ENCODE results near the gene ARHGAP9. TPM values are rescaled to one million over a fixed set of nuclear protein-coding genes. Genes with fewer than 3 reads are reported as not detected.

The ARHGAP9 gene
- total RNA-seq, 1 experiment from 2014 or later = not detected

- TF ChIP-seq CTCF (conservative IDR thresholded peaks at IDR 0.05) = no peak
- ChIA-PET CTCF (no interaction called here), POLR2A (ENCODE audit: unreplicated experiment) (no interaction called here)
- peak overlapping the region; percentile 88 for H3K4me2 ChIP-seq
- intact Hi-C loops (cut with micrococcal nuclease; ENCODE audit: unreplicated experiment) = loop anchor here (2.0 kb wide), 2 partner anchors 25 to 231 kb away; partner anchors contain the start of genes CDK4 and DCTN2
- H3K4me3 ChIP-seq = peak overlapping the region; percentile 48; the same call in 1 of the 2 replicates
- peaks cover 50% of the 10 kb centered on the region for H4K20me1 ChIP-seq (ENCODE audit: insufficient read depth)
- no peak overlapping the region for H2AFZ ChIP-seq
- peaks cover 34% of the 10 kb centered on the region for H3K4me1 ChIP-seq (replicated peaks; ENCODE audit: insufficient read depth)
- H3F3A ChIP-seq (ENCODE audit: insufficient read depth, low read depth) = peaks cover 50% of the 10 kb centered on the region
- peak in 1 of 2 experiments; percentile 12 for DNase-seq
- no peaks in the 10 kb centered on the region for H3K9me2 ChIP-seq (ENCODE audit: insufficient read depth)
- peak overlapping the region; percentile 86 for H3K27ac ChIP-seq
- BruUV-seq (replicated peaks) = no TSS peak
- peaks cover 32% of the 10 kb centered on the region for H3K36me3 ChIP-seq (ENCODE audit: low read depth)
- H3K9me3 ChIP-seq (ENCODE audit: insufficient read depth, low read depth) = no peaks in the 10 kb centered on the region
- H3K27me3 ChIP-seq (ENCODE audit: insufficient read depth, low read depth) = no peaks in the 10 kb centered on the region
- peaks cover 60% of the 10 kb centered on the region for H3K79me2 ChIP-seq (ENCODE audit: low read depth)
Observed at GRCh38 chr12:57521525-57522010, 41.9 kb upstream of the ARHGAP9 start.

- Histone ChIP-seq H2AFZ (peak within 1 kb of the TSS; percentile 66), H3K27me3 (ENCODE audit: insufficient read depth, low read depth) (no peaks in the 10 kb centered on the region), H3K79me2 (ENCODE audit: low read depth) (peaks cover 61% of the 10 kb centered on the region), H3K4me2 (peak within 1 kb of the TSS; percentile 93), H3K9me2 (ENCODE audit: insufficient read depth) (no peaks in the 10 kb centered on the region), H3K9me3 (ENCODE audit: insufficient read depth, low read depth) (no peaks in the 10 kb centered on the region), H3K4me1 (replicated peaks; ENCODE audit: insufficient read depth) (peaks cover 34% of the 10 kb centered on the region), H4K20me1 (ENCODE audit: insufficient read depth) (peaks cover 62% of the 10 kb centered on the region), H3K36me3 (ENCODE audit: low read depth) (peaks cover 43% of the 10 kb centered on the region), H3K27ac (peak within 1 kb of the TSS; percentile 99), H3K4me3 (peak within 1 kb of the TSS; percentile 97), H3F3A (ENCODE audit: insufficient read depth, low read depth) (peaks cover 63% of the 10 kb centered on the region)
- BruUV-seq (replicated peaks) = TSS peak; percentile 72
- POLR2A ChIA-PET (ENCODE audit: unreplicated experiment) = interaction anchor here (0.6 kb wide), 1 partner anchor 1165 kb away, joined by 6 read pairs; no protein-coding TSS in a partner anchor
- intact Hi-C loops (cut with micrococcal nuclease; ENCODE audit: unreplicated experiment) = no loop called here
- TF ChIP-seq CTCF (conservative IDR thresholded peaks at IDR 0.05) (0 out of 2 replicates have a peak, but pooled peaks have one; percentile 29), EZH2 (IDR thresholded peaks at IDR 0.05; ENCODE audit: low read depth) (no peak)
- DNase-seq = peak; percentile 91 to 99
- CTCF ChIA-PET = interaction anchor here (0.5 kb wide), 1 partner anchor 31 kb away, joined by 3 read pairs; no protein-coding TSS in a partner anchor
Observed at GRCh38 chr12:57520053-57520818, 40.6 kb upstream of the ARHGAP9 start, which contains the start of gene DDIT3. DDIT3 (minus strand) TSS chr12:57520514; CDS start chr12:57517406, 3,108 bp downstream.

GRCh38 chr12:57519796-57520052 is 40.1 kb upstream of the ARHGAP9 start:
- POLR2A ChIA-PET (ENCODE audit: unreplicated experiment) = interaction anchor here (0.6 kb wide), 1 partner anchor 253 kb away, joined by 3 read pairs; the partner anchor contains the start of gene EEF1AKMT3
- no TSS peak for BruUV-seq (replicated peaks)
- Histone ChIP-seq H3K36me3 (ENCODE audit: low read depth) (peaks cover 48% of the 10 kb centered on the region), H4K20me1 (ENCODE audit: insufficient read depth) (peaks cover 67% of the 10 kb centered on the region), H3K4me1 (replicated peaks; ENCODE audit: insufficient read depth) (peaks cover 34% of the 10 kb centered on the region), H3K4me3 (peak overlapping the region; percentile 97), H3K27ac (peak overlapping the region; percentile 99), H2AFZ (no peak overlapping the region), H3K27me3 (ENCODE audit: insufficient read depth, low read depth) (no peaks in the 10 kb centered on the region), H3K9me2 (ENCODE audit: insufficient read depth) (no peaks in the 10 kb centered on the region), H3K79me2 (ENCODE audit: low read depth) (peaks cover 56% of the 10 kb centered on the region), H3K4me2 (peak overlapping the region; percentile 93), H3K9me3 (ENCODE audit: insufficient read depth, low read depth) (no peaks in the 10 kb centered on the region), H3F3A (ENCODE audit: insufficient read depth, low read depth) (peaks cover 68% of the 10 kb centered on the region)
- CTCF ChIA-PET = no interaction called here
- TF ChIP-seq EZH2 (IDR thresholded peaks at IDR 0.05; ENCODE audit: low read depth) (no peak), CTCF (conservative IDR thresholded peaks at IDR 0.05) (no peak)
- no peak for DNase-seq
- intact Hi-C loops (cut with micrococcal nuclease; ENCODE audit: unreplicated experiment) = no loop called here
